BLaER1 treated with 17β-estradiol and CSF1 and Interleukin-3, amounts not matched to agents 10 nM and 100 nM (cell line): ENCODE data around the gene CD209.

Experiments
- H3K27ac ChIP-seq, 11 experiments: shearing (Covaris generic); formaldehyde crosslinking; 2 replicates each; pipeline ENCODE4 v1.8.1; 2022
- H3K27me3 ChIP-seq, 11 experiments: shearing (Covaris generic); formaldehyde crosslinking; 2 replicates each; pipeline ENCODE4 v1.8.1; 2022
- H3K36me3 ChIP-seq, 11 experiments: shearing (Covaris generic); formaldehyde crosslinking; 2 replicates each; pipeline ENCODE4 v1.8.1; 2022
- H3K4me1 ChIP-seq, 10 experiments: shearing (Covaris generic); formaldehyde crosslinking; 2 replicates each; pipeline ENCODE4 v1.8.1; 2022
- H3K4me2 ChIP-seq, 11 experiments: shearing (Covaris generic); formaldehyde crosslinking; 2 replicates each; pipeline ENCODE4 v1.8.1; 2022
- H3K4me3 ChIP-seq, 10 experiments: shearing (Covaris generic); formaldehyde crosslinking; 2 replicates each; pipeline ENCODE4 v1.8.1; 2022
- H3K9ac ChIP-seq, 11 experiments: shearing (Covaris generic); formaldehyde crosslinking; 2 replicates each; pipeline ENCODE4 v1.8.1; 2022
- H3K9me3 ChIP-seq, 11 experiments: shearing (Covaris generic); formaldehyde crosslinking; replicated peaks in 1 of 11; 2 replicates each; pipeline ENCODE4 v1.8.1; 2022
- H4K20me1 ChIP-seq, 11 experiments: shearing (Covaris generic); formaldehyde crosslinking; 2 replicates each; pipeline ENCODE4 v1.8.1; 2022
- Cebpa-rat ChIP-seq, 11 experiments: shearing (Covaris generic); IDR thresholded peaks; 2 replicates each; pipeline ENCODE4 v1.8.1; 2022

Gene CD209

GRCh38 chr19:7788178-7788932 lies 41.0 kb upstream of the CD209 start:
- H3K4me1 ChIP-seq = peaks cover 8 to 34% (median 17%) of the 10 kb centered on the region in 10 experiments; a peak in 18 of 20 replicates
- no peak overlapping the region for H3K4me3 ChIP-seq
- H3K9ac ChIP-seq = no peak overlapping the region
- H4K20me1 ChIP-seq = no peaks in the 10 kb centered on the region; a peak in 1 of 22 replicates
- no peaks in the 10 kb centered on the region for H3K36me3 ChIP-seq
- peaks cover 6 to 33% (median 15%) of the 10 kb centered on the region in 11 experiments; a peak in 20 of 22 replicates for H3K9me3 ChIP-seq
- no peak overlapping the region for H3K27ac ChIP-seq
- peaks cover 36 to 57% (median 47%) of the 10 kb centered on the region in 11 experiments for H3K27me3 ChIP-seq
- H3K4me2 ChIP-seq = peak overlapping the region in 4 of 11 experiments; percentile 30 to 47 (median 36); a peak in 4 of 22 replicates
- no peak for TF ChIP-seq Cebpa-rat (IDR thresholded peaks at IDR 0.05)

GRCh38 chr19:7787602-7788177 lies 40.4 kb upstream of the CD209 start:
- Histone ChIP-seq H3K27ac (no peak overlapping the region), H3K4me1 (peaks cover 7 to 40% (median 19%) of the 10 kb centered on the region in 10 experiments; a peak in 18 of 20 replicates), H3K9me3 (peaks cover 6 to 26% (median 12%) of the 10 kb centered on the region in 11 experiments; a peak in 18 of 22 replicates), H3K4me2 (peak overlapping the region in 3 of 11 experiments; percentile 23 to 44 (median 40); a peak in 4 of 22 replicates), H3K9ac (no peak overlapping the region), H3K36me3 (no peaks in the 10 kb centered on the region), H4K20me1 (no peaks in the 10 kb centered on the region; a peak in 1 of 22 replicates), H3K4me3 (no peak overlapping the region), H3K27me3 (peaks cover 36 to 58% (median 47%) of the 10 kb centered on the region in 11 experiments)
- TF ChIP-seq Cebpa-rat (IDR thresholded peaks at IDR 0.05) = no peak

GRCh38 chr19:7787141-7787540 lies 39.8 kb upstream of the CD209 start:
- H3K4me3 ChIP-seq = no peak overlapping the region

GRCh38 chr19:7784856-7785255 lies 37.5 kb upstream of the CD209 start:
- no peak for TF ChIP-seq Cebpa-rat (IDR thresholded peaks at IDR 0.05)
- Histone ChIP-seq H3K4me3 (no peak overlapping the region), H3K9ac (no peak overlapping the region), H3K36me3 (no peaks in the 10 kb centered on the region), H3K9me3 (peaks cover 6 to 25% (median 10%) of the 10 kb centered on the region in 11 experiments; a peak in 17 of 22 replicates), H4K20me1 (no peaks in the 10 kb centered on the region; a peak in 1 of 22 replicates), H3K4me1 (peaks cover 0 to 69% (median 17%) of the 10 kb centered on the region in 10 experiments; a peak in 16 of 20 replicates), H3K27me3 (peaks cover 31 to 50% (median 36%) of the 10 kb centered on the region in 11 experiments), H3K4me2 (peak overlapping the region in 5 of 11 experiments; percentile 79 to 89 (median 85); a peak in 9 of 22 replicates), H3K27ac (peak overlapping the region in 1 of 11 experiments; percentile 26; a peak in 1 of 22 replicates)

More at GRCh38 chr19:7787141-7787540, 39.8 kb upstream of the CD209 start:
- H4K20me1 ChIP-seq = no peaks in the 10 kb centered on the region; a peak in 1 of 22 replicates
- H3K4me2 ChIP-seq = peak overlapping the region in 3 of 11 experiments; percentile 23 to 44 (median 40); a peak in 4 of 22 replicates
- peaks cover 36 to 58% (median 47%) of the 10 kb centered on the region in 11 experiments for H3K27me3 ChIP-seq
- H3K9me3 ChIP-seq = peaks cover 6 to 23% (median 10%) of the 10 kb centered on the region in 11 experiments; a peak in 17 of 22 replicates
- H3K27ac ChIP-seq = no peak overlapping the region
- H3K4me1 ChIP-seq = peaks cover 1 to 46% (median 18%) of the 10 kb centered on the region in 10 experiments; a peak in 17 of 20 replicates
- no peak for TF ChIP-seq Cebpa-rat (IDR thresholded peaks at IDR 0.05)
- H3K36me3 ChIP-seq = no peaks in the 10 kb centered on the region
- H3K9ac ChIP-seq = no peak overlapping the region

- H3K27ac ChIP-seq = peak overlapping the region in 5 of 11 experiments; percentile 10 to 62 (median 35); a peak in 9 of 22 replicates
Measured at GRCh38 chr19:7783991-7784423, 36.7 kb upstream of the CD209 start.

DNA sequence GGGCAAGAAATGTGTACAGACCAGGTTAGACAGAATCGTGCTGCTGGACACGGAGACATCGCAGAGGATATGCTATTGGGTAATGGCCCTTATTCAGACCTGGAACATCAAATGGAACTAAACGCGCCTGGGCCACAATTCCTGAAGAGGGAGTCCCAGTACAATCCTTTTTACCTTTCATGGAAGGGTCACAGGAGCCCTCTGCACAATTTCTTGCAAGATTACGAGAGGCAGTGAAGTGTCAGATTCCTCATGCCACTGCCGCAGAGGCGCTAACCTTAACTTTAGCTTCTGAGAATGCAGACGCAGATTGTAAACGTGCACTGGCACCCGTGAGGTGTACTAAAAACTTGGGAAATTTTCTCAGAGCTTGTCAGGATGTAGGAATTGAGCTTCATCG lies 33.8 kb upstream of the CD209 start:
- TF ChIP-seq Cebpa-rat (IDR thresholded peaks at IDR 0.05) = no peak
- Histone ChIP-seq H3K4me3 (no peak overlapping the region), H3K27ac (no peak overlapping the region), H3K36me3 (no peaks in the 10 kb centered on the region), H3K27me3 (peaks cover 0 to 14% (median 0%) of the 10 kb centered on the region in 11 experiments; a peak in 5 of 22 replicates), H3K4me2 (peak overlapping the region in 1 of 11 experiments; percentile 26; a peak in 1 of 22 replicates), H3K4me1 (peaks cover 7 to 85% (median 38%) of the 10 kb centered on the region in 10 experiments), H4K20me1 (no peaks in the 10 kb centered on the region), H3K9ac (no peak overlapping the region; a peak in 1 of 22 replicates), H3K9me3 (peaks cover 6 to 22% (median 10%) of the 10 kb centered on the region in 11 experiments; a peak in 17 of 22 replicates)

More at GRCh38 chr19:7783991-7784423, 36.7 kb upstream of the CD209 start:
- Histone ChIP-seq H3K27me3 (peaks cover 23 to 41% (median 28%) of the 10 kb centered on the region in 11 experiments), H3K9ac (peak overlapping the region in 4 of 11 experiments; percentile 26 to 28 (median 26); a peak in 4 of 22 replicates), H3K4me2 (peak overlapping the region in 8 of 11 experiments; percentile 2 to 89 (median 80); a peak in 12 of 22 replicates), H4K20me1 (no peaks in the 10 kb centered on the region; a peak in 1 of 22 replicates), H3K4me3 (peak overlapping the region in 1 of 10 experiments; percentile 29; a peak in 1 of 20 replicates), H3K36me3 (no peaks in the 10 kb centered on the region), H3K9me3 (peaks cover 6 to 29% (median 10%) of the 10 kb centered on the region in 11 experiments; a peak in 17 of 22 replicates), H3K4me1 (peaks cover 0 to 72% (median 21%) of the 10 kb centered on the region in 10 experiments; a peak in 16 of 20 replicates)
- TF ChIP-seq Cebpa-rat (IDR thresholded peaks at IDR 0.05) = peak; percentile 38 to 90 (median 68); a peak in 16 of 22 replicates

GRCh38 chr19:7779631-7780486 lies 32.5 kb upstream of the CD209 start:
- Histone ChIP-seq H3K27me3 (peaks cover 0 to 14% (median 0%) of the 10 kb centered on the region in 11 experiments; a peak in 4 of 22 replicates), H3K4me2 (peak overlapping the region in 7 of 11 experiments; percentile 44 to 84 (median 70); a peak in 12 of 22 replicates), H4K20me1 (no peaks in the 10 kb centered on the region), H3K27ac (peak overlapping the region in 6 of 11 experiments; percentile 6 to 84 (median 50); a peak in 8 of 22 replicates), H3K9me3 (peaks cover 1 to 9% (median 3%) of the 10 kb centered on the region in 11 experiments; a peak in 17 of 22 replicates), H3K9ac (no peak overlapping the region), H3K4me3 (no peak overlapping the region), H3K4me1 (peaks cover 7 to 90% (median 38%) of the 10 kb centered on the region in 10 experiments), H3K36me3 (no peaks in the 10 kb centered on the region)
- TF ChIP-seq Cebpa-rat (IDR thresholded peaks at IDR 0.05) = no peak
